ENCODE data around the gene EFNA1. TPM values are rescaled to one million over a fixed set of nuclear protein-coding genes. Genes with fewer than 3 reads are reported as not detected.

The EFNA1 gene
- total and polyA plus RNA-seq, 2 of the 13 experiments (the other 11 are each of a cell fraction or from before 2014, with no cell fraction given): 81.8 to 874 TPM

- TF ChIP-seq RARG (CRISPR knock-in tag; IDR thresholded peaks at IDR 0.05; ENCODE audit: low read depth) (no peak), ZBTB20 (CRISPR knock-in tag; IDR thresholded peaks at IDR 0.05; ENCODE audit: borderline replicate concordance, low read depth) (peak; percentile 83; the same call in 1 of the 2 replicates), KIAA2018 (CRISPR knock-in tag; IDR thresholded peaks at IDR 0.05; ENCODE audit: borderline replicate concordance) (0 out of 2 replicates have a peak, but pooled peaks have one; percentile 80), SRSF9 (IDR thresholded peaks at IDR 0.05; ENCODE audit: borderline replicate concordance, insufficient read depth, low read depth, low read length, poor library complexity, severe bottlenecking) (no peak), ZSCAN12 (CRISPR knock-in tag; IDR thresholded peaks at IDR 0.05) (no peak), ZNF749 (CRISPR knock-in tag; IDR thresholded peaks at IDR 0.05; ENCODE audit: borderline replicate concordance) (peak; percentile 69; the same call in 1 of the 2 replicates), HOXD1 (CRISPR knock-in tag; IDR thresholded peaks at IDR 0.05) (peak; percentile 68)
- TF ChIP-seq, protein P1, sequence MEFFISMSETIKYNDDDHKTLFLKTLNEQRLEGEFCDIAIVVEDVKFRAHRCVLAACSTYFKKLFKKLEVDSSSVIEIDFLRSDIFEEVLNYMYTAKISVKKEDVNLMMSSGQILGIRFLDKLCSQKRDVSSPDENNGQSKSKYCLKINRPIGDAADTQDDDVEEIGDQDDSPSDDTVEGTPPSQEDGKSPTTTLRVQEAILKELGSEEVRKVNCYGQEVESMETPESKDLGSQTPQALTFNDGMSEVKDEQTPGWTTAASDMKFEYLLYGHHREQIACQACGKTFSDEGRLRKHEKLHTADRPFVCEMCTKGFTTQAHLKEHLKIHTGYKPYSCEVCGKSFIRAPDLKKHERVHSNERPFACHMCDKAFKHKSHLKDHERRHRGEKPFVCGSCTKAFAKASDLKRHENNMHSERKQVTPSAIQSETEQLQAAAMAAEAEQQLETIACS (CRISPR knock-in tag; IDR thresholded peaks at IDR 0.05): peak; percentile 51; the same call in 1 of the 2 replicates
- TF ChIP-seq, protein P2, sequence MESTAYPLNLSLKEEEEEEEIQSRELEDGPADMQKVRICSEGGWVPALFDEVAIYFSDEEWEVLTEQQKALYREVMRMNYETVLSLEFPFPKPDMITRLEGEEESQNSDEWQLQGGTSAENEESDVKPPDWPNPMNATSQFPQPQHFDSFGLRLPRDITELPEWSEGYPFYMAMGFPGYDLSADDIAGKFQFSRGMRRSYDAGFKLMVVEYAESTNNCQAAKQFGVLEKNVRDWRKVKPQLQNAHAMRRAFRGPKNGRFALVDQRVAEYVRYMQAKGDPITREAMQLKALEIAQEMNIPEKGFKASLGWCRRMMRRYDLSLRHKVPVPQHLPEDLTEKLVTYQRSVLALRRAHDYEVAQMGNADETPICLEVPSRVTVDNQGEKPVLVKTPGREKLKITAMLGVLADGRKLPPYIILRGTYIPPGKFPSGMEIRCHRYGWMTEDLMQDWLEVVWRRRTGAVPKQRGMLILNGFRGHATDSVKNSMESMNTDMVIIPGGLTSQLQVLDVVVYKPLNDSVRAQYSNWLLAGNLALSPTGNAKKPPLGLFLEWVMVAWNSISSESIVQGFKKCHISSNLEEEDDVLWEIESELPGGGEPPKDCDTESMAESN (CRISPR knock-in tag; conservative IDR thresholded peaks at IDR 0.05): no peak
- TF ChIP-seq, protein P3, sequence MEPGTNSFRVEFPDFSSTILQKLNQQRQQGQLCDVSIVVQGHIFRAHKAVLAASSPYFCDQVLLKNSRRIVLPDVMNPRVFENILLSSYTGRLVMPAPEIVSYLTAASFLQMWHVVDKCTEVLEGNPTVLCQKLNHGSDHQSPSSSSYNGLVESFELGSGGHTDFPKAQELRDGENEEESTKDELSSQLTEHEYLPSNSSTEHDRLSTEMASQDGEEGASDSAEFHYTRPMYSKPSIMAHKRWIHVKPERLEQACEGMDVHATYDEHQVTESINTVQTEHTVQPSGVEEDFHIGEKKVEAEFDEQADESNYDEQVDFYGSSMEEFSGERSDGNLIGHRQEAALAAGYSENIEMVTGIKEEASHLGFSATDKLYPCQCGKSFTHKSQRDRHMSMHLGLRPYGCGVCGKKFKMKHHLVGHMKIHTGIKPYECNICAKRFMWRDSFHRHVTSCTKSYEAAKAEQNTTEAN (CRISPR knock-in tag; conservative IDR thresholded peaks at IDR 0.05): peak; percentile 100
Measured at GRCh38 chr1:155127105-155127966, at the start of gene EFNA1 (continued).

Data from HepG2 (cell line).